Tongue (tissue), 2 donors: ENCODE measurements around the gene TNFRSF25. TPM values are rescaled to one million over a fixed set of nuclear protein-coding genes. Genes with fewer than 3 reads are reported as not detected.
"Not testable (repeated sequence)": the region's sequence is repeated elsewhere in the genome, so short reads cannot be mapped to it uniquely, and the experiment has no call there.

Source experiments
- DNase-seq: peaks from one replicate; pipeline ENCODE4 v3.0.0-alpha.2; 2015
- total RNA-seq: library from RNA; depleted of rRNA; stranded (reverse); fragments of >200 nt; gene quantifications from one replicate; pipeline ENCODE4 v1.2.3, GENCODE V29; 2014

TNFRSF25 gene
- total RNA-seq, 1 donor from 2014 or later = 33.0 TPM

DNA sequence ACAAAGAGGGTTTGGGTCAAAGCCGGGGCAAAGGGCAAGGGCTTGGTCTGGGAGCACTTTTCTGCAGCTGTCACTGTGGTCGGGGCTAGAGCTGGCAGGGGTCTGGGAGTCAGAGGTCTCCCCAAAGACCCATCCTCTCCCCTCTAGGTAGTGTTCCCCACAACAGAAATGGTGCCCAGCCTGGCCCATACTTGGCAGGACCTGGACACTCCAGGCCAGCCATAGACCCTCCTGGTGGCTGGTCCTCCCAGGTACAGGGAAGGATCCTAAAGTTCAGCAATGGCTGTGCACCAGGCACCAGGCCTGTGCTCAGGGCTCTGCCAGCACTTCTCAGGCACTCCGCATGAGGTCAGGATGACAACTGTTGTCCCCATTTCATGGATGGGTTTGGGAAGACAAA, 30.4 kb downstream of the TNFRSF25 start:
- no peak for DNase-seq

DNA sequence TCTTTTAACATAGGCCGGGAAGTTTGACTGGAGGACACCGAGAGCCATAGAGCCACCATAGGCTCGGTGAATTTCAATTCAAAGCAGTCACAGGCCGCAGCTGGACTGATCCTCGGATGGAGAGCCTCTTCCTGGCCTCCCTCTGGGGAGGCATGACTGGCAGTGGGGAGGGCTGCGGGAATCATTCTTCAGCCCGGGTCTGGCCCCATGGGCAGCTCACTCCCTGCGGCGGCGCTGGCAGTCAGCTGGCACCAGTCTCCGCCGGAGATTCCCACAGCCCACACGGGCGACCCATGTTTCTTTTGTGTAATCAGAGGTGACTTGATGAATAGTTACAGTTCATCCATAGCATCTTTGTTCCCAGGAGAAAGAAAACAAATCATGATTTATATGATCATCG, 30.8 kb downstream of the TNFRSF25 start:
- no peak for DNase-seq

DNA sequence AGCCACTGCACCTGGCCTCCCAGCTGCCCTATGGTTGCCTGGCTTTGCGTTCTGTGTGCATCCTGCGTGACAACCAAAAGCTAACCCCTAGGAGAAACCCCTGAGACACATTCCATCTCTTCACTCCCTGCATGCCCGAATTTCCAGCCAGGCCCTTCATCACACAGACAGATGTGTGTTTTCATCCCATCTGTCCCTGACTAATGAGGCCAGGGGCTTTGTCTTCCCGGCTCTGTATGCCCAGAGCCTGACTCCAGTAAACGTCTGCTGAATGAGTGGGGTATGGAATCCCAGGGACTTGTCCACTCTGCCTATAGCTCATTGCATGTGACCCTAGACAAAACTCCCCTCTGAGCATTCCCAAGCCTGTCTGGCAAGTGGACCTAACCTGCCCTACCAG, 31.8 kb downstream of the TNFRSF25 start:
- no peak for DNase-seq

DNA sequence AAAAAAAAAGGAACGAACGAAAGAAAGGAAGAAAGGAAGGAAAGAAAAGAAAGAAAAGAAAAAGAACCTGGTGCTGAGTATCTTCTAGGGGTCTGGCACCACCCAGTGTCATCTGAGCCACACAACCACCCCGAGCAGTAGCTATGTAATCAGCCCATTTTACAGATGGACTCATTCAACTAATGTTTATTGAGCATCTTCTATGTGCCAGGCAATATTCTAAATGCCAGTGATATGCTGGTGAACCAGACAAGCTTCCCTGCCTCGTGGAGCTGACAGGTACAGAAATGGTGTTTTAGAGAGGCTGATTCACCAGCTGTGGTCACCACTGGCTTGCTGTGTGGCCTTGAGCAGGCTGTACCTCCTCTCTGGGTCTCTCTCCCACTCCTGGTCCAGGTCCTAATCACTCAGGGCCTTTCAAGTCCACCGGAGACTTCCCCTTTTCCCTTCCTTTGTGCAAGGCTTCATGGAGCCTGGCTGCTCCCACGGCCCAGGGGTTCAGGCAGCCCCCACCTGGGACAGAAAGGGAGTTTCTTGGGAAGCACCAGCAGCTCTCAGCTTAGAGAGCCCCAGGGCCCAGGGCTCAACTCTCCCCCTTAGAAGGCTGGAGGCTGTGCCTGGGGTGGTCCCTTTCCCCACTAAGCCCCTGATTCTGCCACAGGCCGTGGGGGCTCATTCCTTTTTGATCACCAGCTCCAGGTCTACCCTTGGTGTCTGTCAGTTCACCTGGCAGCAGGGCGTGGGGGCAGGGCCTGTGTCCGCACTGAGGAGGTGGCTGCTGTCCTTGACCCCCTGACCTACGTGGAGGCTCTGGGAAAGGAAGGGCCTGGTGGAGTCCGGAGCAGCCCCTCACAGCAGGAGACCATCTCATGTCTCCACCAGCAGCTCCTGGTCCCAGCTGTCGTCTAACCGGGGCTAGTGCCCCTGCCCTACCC, 34.1 kb downstream of the TNFRSF25 start:
- DNase-seq = not testable (repeated sequence)

DNA sequence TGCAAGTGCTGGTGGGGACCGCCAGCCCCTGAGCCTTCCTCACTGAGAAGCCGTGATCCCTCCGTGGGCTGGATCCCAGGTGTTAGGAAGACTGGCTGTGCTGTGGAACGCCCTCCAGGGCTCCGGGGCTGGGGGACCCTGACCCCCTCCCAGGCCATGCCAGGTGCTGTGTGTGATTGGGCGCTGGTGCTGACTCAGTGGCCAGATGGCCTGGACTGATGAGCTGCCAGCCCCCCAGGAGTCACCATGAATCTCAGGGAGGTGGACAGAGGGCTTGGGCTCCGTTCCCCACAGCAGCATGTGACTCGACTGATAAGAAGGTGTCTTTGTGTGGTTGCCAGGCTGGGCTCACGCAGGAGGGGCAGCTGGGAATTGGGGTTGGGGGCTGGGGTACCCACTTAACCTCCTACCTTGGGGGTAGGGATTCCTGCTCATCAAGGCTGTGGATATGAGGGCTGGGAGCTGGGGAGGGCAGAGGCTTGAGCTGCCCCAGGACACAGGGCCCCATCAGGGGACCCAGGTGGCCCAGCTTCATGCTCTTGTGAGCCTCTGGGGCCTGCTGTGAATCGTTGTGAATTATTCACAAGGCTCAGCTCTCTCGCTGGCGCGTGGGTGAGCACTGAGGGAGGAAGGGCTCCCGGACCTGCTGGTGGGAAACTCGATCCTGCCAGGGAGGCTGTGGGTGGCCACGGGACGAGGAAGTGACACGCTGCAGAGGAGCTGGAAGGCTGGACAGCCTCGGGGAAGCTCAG, 36.1 kb downstream of the TNFRSF25 start:
- not testable (repeated sequence) for DNase-seq

DNA sequence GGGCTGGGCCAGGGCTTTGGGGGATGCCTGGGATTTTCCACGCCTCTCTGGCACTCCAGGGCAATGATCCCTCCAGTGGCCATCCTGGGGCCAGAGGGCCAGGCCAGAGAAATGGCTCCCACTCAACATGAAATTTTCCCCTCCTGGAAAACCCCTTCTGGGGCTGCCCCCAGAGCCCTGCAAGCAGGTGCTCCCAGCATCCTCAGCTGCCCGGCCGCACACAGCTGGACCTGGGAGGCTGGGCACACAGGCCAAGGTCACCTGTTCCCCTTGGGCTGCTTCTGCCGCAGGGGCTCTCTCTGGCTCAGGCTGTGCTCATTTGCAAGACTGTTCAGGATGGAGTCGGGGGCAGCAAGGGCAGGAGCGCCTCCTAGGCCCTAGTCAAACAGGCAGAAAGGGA, 37.5 kb downstream of the TNFRSF25 start:
- not testable (repeated sequence) for DNase-seq

DNA sequence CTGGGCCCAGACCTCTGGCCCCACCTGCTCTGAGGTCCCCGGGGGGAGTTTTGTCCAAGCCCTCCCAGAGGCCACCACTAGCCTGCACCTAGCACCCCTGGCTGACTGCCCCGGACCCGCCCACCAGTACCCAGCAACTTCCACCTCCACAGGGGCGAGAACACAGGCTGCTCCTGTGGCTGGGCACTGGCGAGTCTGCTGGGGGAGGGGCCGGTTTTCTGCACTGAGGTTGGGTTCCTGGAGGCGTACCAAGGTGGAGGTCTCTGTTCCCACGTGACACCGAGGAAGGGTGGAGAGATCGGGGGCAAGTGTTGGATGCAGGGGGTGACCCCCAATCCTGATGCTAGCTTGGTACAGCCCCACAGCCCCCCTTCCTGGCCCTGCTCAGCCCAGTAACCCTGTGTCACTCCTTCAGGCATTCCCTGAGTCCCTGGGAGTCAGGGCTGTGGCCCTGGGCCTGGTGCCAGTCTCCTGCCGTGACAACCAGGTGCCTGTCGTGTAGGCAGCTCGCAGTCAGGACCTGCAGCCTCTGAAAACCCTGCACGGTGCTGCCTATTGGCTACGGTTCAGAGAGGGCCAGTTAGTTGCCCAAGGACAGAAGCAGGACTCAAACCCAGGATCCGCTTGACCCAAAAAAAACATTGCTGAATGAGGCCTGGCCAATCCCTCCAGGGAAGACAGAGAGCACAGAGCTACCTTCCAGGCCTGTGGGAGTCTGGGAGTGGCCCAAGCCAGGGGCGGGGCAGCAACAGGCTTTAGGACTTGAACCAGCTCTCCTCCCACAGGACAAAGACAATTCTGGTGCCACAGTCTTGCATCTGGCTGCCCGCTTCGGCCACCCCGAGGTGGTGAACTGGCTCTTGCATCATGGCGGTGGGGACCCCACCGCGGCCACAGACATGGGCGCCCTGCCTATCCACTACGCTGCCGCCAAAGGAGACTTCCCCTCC, 38.3 kb downstream of the TNFRSF25 start:
- no peak for DNase-seq

DNA sequence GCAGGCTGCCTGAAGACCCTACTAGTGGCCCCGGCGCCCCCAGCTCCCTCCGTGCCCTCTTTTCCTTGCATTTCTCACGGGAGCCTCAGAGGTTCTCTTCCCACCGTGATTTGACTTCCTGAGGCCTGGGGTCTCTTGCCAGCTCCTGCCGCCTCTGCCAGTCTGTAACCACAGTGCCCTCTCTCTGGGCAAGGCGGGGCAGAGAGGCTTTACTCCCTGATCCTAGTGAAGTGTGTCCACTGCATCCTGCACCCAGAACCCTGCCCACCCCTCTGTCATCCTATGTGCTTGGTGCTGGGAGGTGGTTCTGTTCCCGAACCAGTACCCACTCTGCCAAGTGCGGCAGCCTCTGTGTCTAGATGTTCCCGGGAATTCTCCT, 39.0 kb downstream of the TNFRSF25 start:
- no peak for DNase-seq

DNA sequence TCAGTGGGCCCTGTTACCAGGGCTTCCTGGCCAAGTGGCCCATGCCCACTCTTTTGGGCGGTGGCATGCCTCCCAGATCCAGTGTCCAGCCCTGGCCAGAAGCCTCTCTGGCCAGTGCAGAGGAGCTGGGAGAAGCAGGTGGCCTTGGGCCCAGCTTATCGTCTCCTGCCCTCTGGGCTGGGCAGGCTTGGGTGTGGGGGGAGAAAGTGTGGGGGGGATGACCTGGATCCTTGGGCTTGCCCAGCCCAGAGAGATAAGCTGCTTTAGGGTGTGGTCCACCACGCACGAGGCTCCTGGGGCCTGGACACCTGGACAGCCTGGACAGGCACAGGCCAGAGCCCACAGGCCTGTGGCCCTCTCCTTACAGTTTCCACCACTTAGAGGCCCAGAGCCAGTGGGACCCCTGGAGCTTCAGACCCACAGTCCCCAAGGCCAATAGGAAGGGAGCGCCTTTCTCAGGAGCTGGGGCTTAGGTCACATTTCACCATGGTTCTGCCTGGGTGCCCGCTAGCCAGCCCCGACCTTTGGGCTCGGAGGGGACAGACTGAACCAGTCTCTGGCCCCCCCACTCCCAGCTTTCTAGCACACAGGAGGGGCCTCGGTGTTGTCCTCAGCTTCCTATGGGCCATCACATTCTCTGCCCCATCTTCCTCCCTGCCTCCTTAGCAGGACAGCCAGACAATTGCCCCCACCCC, 39.5 kb downstream of the TNFRSF25 start:
- no peak for DNase-seq

DNA sequence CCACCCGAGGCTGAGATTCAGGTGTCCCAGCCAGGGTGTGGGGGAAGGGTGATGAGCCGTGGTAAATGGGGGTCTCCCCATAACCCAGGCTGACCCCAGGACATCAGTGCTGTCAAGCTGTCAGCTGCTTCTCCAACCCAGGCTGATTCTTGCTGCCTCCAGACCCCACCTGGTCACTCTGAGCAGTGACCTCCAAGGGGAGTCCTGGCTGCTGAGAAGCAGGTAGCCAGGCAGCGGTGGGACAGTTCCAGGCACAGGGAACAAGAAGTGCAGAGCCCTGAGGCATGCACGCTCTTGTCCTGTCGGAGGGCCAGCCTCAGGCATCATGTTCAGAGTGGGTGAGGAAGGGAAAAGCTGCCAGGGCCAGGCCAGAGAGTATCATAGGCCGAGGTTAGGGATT, 40.3 kb downstream of the TNFRSF25 start:
- no peak for DNase-seq

DNA sequence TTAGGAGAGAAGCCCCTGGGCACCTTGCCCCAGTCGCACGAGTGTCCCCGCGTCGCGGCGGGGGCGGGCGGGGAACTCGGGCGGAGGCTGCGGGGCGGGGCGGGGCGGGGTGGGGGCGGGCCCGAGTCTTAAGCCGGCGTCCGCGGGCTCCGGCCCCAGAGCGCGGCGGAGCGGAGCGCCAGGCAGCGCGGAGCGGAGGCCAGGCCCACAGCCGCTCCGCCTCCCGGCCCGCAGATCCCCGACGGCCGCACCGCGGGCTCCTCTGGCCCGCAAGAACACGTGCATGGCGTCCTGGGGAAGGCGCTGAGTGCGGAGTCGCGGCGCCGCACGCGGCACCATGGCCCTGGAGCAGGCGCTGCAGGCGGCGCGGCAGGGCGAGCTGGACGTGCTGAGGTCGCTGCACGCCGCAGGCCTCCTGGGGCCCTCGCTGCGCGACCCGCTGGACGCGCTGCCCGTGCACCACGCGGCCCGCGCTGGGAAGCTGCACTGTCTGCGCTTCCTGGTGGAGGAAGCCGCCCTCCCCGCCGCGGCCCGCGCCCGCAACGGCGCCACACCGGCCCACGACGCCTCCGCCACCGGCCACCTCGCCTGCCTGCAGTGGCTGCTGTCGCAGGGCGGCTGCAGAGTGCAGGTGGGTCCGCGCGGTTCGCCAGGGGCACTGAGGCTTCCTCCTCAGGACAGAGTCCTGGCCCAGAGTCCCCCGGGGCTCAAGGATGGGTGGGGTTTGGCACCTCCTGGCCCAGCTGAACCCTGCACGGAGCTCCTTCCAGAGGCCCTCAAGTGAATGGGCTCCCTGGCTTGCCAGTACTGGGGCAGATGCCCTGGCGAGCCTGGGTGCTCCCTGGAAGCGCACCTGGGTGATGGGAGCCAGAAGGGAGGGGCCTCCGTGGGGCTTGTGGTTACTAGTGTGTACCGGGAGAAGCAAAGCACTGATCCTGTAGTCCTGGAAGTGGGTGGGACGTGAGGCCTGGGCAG, 41.1 kb downstream of the TNFRSF25 start, which contains the start of gene ESPN:
TSS of gene ESPN (plus strand) at position 158 of the 975 bp plus-strand sequence. CDS start at position 338, 180 bp downstream.
- DNase-seq = no peak

DNA sequence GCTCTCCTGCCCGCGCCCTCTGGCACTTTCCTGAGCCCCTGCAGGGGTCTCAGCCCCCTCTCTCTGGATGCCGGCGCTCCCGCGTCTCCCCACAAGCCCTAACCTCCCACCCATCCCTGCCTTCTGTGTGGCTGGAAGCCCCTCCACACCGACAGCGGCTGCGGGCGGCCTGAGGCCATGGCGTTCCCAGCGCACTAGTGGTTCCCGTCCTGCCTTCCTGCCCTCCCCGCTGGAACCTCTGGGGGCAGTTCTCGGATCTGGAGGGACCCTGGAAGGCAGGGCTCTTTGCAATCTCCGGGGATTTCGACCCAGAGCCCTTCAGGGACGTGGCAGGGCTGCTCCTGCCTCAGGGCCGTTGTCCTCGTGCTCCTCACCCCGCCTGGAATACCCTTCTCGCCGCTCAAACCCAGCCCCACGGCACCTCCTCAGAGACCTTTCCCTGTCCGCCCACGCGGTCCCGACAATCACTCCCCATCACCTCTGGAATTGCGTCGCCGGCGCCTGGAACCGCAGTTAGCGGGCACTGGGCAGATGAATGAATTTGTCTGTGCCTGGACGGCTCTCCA, 41.9 kb downstream of the TNFRSF25 start:
- no peak for DNase-seq

DNA sequence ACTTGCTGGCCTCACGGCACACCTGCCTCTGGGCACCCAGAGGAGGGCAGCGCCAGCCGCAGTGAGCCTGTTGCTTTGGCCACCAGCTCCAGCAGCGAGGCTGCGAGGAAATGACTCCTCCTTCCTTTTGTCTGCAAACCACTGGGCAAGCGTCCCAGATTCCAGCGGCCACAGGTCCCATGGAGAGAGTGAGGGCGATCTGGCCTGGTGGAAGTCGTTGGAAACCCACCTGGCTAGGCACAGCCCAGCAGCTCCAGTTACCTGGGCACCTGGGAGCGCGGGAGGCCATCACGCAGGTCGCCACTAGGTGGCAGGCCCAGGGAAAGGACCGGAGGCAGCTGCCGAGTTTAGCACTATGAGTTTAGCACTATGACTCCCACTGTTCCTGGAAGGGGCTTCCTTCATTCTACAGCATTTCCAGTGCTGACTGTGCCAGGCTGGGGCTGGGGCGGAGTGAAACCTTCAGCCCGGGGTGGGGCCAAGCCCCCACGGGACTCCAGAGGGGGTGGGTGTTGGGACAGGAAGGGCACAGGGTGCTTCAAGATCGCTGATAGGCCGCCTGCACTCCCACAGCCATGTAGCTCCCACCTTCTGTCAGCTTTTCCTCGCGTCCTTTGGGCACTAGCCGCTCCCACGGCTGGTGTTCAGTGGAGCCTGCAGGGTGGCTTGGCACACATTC, 42.5 kb downstream of the TNFRSF25 start:
- peak; percentile 51 for DNase-seq

DNA sequence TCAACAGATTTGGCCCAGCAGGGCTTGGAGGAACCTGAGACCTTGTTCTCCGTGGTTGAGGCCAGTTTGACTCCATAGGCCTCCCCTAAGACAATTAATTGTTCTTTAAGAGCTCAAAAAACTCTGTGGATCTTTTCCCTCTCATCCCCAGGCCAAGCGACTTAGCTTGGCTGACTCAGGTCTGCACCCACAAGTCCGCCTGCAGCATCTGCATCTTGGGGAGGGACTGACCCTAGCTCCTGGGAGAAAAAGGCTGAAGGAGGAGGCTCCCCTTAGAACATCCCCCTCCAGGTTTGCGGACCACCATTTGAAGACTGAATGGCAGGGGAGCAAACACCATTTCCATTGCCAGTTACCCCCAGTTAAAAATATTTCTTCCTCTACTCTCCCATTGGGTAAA, 44.7 kb downstream of the TNFRSF25 start:
- no peak for DNase-seq

DNA sequence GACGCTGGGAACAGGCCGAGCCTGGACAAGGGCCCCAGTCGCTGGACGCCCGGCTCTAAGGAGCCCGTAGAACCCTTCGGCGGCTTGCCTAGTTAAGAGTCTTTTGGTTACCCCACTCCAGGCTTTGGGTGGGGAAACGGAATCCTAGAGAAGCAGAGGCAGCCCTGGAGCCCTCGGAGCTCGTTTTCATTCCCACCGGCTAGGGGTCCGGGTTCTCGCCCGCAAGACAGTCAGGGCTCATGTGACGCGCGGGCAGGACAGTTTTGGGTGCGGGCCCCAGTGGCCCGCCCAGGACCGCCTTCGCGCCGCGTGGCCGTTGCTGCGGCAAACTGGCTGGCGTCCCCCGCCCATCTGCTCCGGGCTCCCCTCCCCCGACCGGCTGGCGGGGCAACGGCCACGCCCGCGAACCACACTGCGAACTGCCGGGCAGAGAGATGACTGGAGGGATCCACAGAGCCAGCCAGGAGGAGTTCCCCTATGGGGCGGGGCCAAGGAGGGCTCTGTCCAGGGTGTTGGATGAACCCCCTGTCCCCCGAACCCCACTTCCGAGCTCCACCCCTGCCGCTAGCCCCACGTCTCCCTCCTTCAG, 45.4 kb downstream of the TNFRSF25 start:
- DNase-seq = peak; percentile 49

DNA sequence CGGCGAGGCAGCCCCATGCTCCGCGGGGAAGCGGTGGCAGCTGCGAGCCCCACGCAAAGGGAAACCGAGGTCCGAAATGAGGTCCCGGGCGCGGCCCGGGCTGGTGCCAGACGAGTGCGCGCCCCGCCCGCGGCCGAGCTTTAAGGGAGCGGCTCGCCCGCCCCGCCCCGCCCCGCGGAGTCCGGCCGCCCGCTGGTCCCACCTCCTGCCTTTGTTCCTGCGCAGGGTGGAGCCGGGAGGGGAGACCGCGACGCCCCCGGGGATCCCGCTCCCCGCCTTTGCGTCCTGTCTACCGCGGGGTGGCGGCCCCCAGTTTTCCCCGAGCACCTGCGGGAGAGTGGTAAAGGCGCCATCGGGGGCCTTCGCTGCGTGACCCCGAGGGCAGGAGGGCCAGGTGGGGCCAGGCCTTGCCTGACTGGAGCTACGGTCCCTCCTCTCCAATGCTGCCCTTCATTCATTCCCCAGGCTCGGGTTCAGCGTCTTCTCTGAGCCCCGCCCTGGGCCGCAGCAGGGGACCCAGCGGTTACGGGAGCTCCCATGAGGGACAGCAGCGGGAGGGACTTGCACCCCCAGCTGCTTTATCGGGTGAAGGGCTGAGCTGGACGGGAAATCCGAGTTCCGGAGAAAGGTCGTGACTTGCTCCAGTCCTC, 46.0 kb downstream of the TNFRSF25 start, which contains the start of gene HES2:
TSS of gene HES2 (minus strand) at position 116 of the 650 bp plus-strand sequence. CDS start at position 17, 99 bp downstream.
- no peak for DNase-seq

DNA sequence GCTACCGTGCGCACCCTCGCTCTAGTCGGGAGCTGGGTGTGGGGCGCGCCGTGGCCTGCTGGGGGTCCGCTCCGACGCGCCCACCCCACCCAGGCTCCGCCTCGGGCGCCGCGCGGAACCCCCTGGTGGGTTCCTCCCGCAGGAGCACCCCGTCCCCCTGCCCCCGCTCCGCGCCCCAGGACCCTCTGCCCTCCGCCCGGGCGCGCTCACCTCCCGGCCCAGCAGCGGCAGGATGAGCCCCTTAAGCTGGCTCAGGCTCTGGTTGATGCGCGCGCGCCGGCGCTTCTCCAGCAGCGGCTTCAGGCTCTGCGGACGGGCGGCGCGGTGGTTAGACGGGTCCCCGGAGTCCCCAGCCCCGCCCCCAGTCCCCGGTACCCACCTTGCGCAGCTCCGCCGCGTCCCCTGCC, 46.6 kb downstream of the TNFRSF25 start:
- no peak for DNase-seq
